ENCODE data around the gene MUC12. TPM values are rescaled to one million over a fixed set of nuclear protein-coding genes. Genes with fewer than 3 reads are reported as not detected.

Gene MUC12
- total and polyA plus RNA-seq, 9 of the 15 experiments (the other 6 are each of a cell fraction or from before 2014, with no cell fraction given), result 0.23 to 1.2 (median 0.79) TPM; not detected in 1

GRCh38 chr7:100963874-100964273 is 5.5 kb upstream of the MUC12 start (continued):
- TF ChIP-seq ZNF134 (CRISPR knock-in tag; conservative IDR thresholded peaks at IDR 0.05), result no peak
- no peak for TF ChIP-seq ZBTB40 (IDR thresholded peaks at IDR 0.05)
- no peak for TF ChIP-seq ZBTB40 (CRISPR knock-in tag; IDR thresholded peaks at IDR 0.05)
- no peak for TF ChIP-seq ZNF449 (CRISPR knock-in tag; IDR thresholded peaks at IDR 0.05)
- no peak for TF ChIP-seq RBFOX2 (IDR thresholded peaks at IDR 0.05; ENCODE audit: low read depth, low read length)
- TF ChIP-seq POU5F1 (IDR thresholded peaks at IDR 0.05; ENCODE audit: borderline replicate concordance, low read depth, low read length, partially characterized antibody), result no peak
- TF ChIP-seq ETV5 (CRISPR knock-in tag; IDR thresholded peaks at IDR 0.05; ENCODE audit: low read depth), result no peak
- TF ChIP-seq NCOA4 (IDR thresholded peaks at IDR 0.05; ENCODE audit: partially characterized antibody), result no peak

Measured in K562 (cell line).